Measurements from ENCODE around the gene IRF4.
"Not testable (repeated sequence)": the region's sequence is repeated elsewhere in the genome, so short reads cannot be mapped to it uniquely, and the experiment has no call there.

The IRF4 gene

DNA sequence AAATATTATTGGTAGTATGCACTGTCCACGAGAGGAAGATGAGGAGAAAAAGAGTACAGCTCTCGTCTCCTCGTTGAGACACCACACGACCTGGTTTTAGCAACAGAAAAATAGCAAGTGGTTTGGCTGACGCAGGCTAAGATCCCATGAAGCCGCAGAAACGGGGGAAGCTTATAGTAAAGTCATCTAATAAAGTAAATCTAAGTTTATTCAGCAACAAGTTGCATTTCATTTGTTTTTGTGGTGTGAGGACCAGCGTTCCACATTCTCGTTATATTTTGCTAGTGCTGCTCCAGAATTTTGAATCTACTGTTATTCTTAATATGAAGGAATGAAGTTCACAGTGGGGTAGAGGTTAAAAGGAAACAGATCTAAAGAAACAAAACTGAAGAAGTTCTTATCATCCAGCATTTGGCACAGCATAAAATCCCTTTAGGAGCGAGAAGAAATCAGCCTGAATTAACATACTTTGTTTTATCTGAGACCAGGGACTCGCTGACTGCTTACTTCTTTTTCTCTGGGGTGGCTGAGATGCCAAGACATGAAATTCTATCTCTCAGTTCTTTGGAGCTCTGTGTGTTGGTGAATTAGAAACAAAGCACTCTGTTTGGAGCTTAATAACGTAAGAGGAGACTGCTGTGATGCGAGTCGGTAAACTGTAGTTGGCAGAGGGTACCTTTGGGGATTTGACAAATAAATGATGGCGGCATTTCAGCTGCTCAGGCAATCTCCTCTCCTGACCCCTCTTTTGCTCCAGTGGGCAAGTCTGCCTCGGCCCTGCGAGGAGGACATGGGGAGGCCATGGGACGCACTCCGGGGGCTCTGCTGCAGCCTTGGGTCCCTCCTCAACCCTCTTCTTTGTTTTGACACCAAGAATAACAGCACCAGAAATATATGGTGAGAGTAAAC lies 24.9 kb upstream of the IRF4 start:
- DNase-seq, result no peak

DNA sequence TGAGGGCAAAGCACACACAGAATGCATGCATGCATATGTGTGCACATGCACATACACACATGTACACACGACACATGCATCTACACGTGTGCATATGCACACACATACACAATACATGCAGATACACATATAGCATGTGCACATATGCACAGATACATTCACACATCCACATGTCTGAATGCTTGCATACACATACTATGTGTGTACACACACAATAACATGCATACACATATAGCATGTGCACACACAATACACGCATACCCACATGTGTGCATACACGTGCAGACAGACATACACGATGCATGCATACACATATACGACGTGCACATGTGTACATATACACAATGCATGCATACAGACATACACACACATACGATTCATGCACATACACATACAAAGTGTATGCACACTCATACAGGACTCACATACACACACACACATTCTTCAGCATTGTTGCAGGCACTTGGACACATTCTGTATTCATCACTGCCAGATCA lies 24.2 kb upstream of the IRF4 start:
- no peak for DNase-seq

DNA sequence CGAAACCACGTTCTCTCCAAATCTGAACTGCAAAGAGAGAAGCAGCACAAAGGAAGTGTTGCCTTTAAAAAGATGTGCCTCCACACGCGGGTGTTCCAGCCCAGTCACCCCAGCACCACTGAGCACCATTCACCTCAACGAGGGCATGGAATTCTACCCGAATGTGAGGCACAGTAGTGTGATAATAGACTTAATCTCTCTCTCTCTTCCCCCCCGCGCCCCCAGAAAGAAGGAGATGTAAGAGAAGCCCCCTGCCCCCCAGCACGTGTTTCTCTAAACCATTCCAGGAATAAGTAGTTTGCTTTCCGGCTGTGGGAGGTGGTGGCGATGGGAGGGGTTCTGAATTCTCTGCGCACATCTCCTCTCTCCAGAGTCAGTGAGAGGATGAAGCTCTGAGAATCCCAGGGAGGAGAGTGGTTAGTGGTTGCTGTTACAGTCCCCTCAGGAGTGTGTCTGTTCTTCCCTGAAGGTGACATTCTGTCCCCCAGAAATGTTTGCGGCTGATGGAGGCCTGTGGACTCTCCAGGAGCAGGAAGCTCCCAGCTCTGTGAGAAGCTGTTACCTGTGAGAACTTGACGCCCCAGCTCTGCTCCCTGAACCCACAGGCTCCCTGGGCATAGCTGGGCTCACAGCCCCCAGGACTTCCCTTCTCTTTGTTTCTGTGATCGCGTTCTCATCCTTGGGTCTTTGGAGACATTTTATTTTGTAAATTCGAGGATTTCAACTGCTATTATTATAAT lies 23.5 kb upstream of the IRF4 start:
- no peak for DNase-seq

DNA sequence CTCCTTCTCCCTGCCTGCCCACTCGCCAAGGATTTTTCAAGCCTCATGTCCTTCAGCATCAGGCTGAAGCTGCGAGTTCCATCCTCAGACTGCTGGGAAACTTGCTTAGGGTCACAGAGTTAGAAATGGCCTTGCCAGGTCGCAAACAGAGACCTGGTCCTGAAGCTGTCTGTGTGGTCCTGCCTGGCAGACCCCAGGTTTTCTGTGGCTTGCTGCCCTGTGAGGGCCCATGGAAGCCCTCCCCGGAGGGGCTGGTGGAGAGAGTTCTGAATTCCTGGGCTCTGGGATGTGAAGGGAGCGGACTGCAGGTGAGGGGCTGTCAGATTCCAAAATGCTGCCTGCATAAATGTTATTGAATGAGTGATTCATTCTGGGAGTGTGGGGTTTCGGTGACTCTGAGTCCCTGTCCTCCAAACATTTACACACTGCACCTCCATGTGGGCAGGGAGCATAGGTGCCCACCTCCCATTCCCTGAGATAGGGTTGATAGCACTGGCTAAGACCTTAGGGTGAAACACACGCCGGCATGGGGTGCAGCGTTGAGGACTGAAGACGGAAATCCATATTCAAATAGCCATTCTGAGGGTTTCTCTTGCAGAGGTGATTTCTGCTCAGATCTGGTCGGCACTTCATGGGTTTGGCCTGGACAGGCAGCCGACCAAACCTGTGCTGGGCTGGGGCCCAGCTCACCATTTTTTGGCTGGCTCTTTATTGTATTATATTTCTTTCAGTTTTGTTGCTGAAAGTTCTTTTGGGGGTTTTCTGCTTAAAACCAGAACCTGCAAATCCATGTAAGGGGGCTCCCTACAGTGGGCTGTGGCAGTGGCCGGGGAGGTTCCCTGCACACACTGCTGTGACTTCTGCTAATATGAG lies 21.8 kb upstream of the IRF4 start:
- DNase-seq, result no peak

DNA sequence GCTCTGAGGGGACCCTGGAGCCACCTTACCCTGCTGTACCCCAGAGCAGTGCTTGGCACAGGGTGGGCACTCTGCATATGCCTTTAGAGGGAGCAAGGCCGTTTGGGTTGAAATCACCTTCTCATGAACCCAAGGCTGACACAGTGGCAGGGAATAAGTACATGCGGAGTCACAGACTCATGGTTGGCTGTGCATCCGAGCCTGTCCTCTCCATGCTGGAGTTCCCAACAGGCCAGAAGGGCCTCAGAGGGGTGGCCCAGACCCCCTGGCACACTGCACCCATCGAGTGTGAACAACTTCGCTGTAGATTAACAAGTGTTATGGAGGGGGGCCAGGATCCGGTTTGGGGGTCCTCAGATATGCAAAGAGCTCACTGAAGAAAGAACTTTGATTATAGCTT lies 21.0 kb upstream of the IRF4 start:
- no peak for DNase-seq

DNA sequence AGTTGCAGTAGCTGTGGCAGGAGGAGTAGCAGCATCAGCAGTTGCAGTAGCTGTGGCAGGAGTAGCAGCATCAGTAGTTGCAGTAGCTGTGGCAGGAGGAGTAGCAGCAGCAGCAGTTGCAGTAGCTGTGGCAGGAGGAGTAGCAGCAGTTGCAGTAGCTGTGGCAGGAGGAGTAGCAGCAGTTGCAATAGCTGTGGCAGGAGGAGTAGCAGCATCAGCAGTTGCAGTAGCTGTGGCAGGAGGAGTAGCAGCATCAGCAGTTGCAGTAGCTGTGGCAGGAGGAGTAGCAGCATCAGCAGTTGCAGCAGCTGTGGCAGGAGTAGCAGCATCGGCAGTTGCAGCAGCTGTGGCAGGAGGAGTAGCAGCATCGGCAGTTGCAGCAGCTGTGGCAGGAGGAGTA lies 19.7 kb upstream of the IRF4 start:
- not testable (repeated sequence) for DNase-seq

DNA sequence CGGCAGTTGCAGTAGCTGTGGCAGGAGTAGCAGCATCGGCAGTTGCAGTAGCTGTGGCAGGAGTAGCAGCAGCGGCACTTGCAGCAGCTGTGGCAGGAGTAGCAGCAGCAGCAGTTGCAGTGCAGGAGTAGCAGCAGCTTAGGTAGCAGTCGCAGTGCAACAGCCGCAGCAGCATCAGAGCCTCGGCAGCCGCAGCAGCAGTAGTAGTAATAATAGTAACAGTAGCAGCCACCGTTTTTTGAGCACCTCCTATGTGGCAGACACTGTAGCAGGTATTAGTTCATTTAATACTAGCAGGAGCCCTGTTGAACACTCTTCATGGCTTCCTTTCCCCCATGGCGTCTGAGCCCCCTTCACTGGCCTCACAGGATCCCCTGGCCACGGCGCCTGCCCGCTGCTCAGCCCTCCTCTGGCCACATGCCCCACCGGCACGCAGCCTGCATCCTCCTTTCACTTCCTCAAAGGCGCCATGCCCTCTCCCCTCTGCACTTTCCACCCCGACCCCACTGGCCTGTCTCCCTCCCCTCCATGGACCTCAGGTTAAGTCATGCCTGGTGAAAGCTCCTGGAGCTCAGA lies 19.1 kb upstream of the IRF4 start:
- no peak for DNase-seq

DNA sequence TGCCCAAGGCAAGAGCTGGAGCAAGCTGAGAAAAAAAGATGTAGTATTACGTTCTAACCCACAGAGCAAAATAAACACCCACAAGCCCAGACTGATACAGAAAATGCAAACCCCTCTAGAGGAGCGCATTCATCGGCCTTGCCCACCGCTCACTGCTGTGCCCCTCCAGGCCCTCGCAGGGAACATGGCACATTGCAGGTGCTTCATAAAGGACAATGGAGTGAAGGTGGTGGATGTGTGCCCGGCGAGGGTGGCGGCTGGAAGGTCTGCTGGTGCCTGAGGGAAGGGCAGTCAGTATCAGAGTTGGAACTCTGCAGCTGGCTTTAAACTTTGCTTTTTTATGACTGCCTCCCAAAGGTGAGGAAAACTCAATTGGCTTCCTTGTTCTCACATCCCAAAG lies 18.5 kb upstream of the IRF4 start:
- no peak for DNase-seq

DNA sequence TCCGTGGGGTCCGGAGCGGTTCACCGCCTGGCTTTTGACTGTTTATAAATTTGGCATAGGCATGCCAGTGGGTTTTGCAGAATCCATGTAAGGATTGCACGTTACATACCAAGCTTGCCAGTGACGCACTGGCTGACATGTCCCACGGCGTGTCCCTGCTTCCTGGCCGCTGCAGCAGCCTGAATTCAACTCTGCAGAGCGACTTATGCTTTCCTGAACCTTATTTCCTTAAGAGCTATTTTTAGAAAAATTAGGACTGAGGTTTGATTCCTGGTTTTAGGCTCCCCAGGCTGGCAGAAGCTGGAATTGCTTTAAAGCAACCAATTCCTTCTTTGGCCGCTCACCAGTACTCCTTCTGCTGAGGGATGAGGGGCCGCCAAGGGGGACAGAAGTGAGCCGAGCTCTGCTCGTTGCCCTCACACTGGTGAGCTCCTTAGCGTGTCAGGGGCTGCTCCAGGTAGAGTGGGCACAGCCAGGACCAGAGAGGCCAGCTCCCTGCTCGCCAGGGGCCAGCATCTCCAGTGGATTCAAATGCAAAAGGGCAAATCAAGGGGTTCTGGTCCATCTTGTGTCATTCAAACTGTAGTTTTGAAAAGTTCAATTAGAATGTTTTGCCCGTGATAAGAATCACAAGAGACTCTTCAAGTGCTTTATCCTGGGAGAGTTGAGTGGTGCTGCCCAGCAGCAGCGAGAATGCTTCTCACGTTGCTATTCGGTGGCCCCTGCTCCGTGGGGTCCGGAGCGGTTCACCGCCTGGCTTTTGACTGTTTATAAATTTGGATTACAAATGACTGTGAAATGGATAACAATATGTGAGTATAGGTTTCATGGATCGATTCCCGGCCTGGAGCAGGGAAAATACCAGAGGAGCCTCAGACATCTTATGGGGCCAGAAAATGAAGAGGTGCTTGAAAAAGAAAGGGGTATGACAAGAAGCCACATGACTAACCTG lies 17.5 kb upstream of the IRF4 start:
- DNase-seq, result no peak

DNA sequence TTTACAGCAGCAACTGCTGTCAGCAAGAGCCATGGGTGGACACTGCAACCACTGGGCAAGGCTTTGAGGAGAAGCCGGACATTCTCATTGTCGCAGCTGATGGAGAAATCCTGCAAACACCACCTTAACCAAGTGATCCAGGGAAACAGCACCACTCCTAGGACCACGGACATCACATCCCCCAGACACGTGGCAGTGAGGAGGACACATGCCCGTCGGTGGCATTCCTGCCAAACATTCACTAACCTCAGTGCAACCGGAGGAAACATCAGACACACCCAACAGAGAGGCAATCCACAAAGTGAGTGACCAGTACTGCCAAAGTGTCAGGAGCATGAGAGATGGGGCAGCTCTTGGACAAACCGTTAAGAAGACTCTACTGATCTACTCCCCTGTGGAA lies 16.6 kb upstream of the IRF4 start:
- no peak for DNase-seq

DNA sequence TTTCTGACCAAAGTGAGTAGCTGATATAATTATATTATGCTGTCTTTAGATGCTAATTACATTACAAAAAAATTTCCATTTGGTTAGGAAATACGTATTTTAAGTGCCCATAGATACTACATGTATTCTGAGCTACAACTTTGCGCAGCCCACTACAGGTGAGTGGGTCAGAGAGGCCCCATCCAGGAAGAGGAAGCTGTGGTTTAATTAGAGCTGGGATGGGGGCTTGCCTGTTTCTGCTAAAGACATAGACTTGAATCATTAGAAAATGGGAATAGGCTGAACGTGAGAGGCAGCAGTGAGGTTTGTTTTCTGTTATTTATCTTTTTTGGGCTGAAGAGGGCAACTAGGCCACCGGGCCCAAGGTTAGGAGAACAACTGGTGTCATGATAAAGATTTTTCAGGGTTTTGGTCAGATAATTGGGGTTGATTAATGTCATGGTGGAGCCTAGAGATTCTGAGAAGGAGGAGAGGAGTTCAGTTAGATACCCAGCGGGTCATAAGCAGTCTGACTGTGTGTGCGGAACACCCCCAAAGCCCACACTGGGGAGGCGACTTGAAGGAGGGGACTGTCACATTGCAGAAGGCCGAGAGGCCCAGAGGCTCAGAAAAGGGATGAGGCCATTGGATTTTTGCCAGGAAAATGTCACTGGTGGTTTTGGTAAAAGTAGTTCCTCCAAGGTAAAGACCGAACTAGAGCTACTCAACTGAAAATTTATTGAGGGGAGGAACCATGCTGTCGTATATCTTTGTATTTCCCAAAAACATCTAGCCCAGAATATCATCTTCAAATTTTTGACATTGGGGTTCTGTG lies 14.5 kb upstream of the IRF4 start:
- no peak for DNase-seq

DNA sequence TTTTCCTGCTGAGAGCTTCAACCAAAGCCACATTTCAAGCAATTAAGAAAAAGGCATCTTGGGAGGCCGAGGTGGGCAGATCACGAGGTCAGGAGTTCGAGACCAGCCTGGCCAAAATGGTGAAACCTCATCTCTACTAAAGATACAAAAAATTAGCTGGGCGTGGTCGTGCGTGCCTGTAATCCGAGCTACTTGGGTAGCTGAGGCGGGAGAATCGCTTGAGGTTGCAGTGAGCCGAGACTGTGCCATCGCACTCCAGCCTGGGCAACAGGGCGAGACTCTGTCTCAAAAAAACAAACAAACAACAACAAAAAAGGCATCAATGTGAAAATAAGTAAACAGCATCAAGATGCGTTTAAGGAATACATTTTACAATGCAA lies 13.9 kb upstream of the IRF4 start:
- not testable (repeated sequence) for DNase-seq

DNA sequence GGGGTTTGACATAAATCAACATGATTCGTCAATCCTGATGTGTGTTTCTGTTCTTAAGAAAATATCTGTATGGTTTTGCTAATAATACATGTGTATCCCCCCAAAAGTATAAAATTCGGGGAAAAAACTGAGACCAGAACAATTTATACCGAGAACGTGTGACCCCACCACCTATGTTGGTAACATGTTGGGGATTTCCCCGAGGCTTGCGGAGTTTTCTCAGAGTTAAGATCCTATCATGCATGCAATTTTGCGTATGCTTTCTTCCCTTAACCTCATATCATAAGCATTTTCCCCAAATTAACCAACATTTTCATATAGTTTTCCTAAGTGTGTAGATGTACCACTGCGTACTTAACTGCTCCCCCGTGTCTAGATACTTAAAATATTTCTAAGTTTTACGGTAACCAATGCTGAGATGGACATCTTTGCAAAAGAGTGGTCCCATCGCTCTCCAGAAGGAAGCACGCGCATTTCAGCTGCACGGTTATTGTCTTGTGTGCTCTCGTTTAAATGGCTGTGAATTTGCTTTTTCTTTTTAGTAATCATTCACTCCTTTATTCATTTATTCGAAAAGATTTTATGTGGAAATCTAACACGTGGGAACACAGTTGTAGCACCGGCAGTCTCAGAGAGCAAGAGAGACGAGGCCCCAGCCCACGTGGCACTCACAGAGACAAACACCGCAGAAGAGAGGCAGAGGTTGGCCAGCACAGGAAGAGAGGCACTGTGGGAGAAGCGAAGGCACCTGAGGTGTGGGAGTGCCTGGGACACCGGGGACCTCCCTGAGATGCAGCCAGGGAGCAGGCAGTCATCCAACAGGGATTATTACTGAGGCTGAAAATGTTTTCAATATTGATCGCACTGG lies 13.2 kb upstream of the IRF4 start:
- DNase-seq, result no peak

DNA sequence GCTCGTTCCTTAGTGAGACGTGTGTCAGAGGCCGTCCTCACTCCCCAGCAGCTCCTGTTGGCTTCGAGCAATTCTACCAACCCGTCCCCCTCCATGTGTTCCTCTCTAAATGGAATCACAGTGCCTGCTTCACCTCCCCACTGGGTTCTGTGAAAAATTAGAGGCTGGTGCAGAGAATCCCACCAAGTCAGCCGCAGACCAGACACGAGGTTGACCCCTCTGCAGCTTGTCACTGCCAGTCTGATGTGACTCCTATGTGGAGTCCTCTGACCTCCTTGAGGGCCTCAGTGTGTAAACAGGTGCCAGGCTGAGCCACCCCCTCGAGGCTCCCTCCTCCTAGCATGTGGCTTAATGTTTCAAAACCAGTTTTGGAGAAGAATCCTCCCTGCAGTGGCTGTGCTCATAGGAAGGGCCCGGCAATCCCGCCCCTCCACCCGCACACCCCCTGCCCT lies 12.6 kb upstream of the IRF4 start:
- no peak for DNase-seq

DNA sequence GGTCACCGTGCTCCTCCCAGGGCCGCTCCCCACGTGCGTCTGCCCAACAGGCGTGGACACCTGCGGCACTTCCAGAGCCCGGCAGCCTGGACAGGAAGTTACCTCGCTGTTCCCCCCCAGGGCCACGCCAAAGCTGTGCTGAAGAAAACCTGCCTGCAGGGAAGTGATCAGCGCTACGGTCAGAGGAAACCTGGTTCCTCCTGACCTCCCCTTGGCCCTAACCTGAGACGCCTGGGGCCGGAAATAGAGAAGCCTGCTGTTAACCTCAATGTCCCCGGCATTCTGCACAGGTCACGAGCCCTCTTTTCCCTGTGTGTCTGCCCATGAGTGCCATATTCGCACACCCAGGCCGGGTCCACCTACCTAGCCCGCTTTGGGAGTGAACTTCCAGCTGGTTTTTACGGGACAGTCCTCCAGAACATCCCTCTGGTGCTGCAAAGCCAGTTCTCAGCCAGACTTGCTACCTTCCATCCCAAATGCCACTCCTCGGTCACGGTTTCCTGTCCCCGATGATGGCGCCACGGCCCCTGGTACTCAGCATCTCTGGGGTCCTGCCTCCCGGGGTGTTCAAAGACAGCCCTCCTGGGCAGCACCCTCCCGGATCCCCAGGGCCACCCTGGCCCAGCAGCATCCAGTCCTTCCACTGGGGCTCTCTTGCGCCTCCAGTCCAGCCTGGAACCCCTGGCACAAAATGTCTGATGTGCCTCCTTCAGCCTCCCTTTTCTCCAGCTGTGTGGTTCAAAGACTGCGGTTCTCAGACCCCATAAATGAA lies 12.0 kb upstream of the IRF4 start:
- no peak for DNase-seq

DNA sequence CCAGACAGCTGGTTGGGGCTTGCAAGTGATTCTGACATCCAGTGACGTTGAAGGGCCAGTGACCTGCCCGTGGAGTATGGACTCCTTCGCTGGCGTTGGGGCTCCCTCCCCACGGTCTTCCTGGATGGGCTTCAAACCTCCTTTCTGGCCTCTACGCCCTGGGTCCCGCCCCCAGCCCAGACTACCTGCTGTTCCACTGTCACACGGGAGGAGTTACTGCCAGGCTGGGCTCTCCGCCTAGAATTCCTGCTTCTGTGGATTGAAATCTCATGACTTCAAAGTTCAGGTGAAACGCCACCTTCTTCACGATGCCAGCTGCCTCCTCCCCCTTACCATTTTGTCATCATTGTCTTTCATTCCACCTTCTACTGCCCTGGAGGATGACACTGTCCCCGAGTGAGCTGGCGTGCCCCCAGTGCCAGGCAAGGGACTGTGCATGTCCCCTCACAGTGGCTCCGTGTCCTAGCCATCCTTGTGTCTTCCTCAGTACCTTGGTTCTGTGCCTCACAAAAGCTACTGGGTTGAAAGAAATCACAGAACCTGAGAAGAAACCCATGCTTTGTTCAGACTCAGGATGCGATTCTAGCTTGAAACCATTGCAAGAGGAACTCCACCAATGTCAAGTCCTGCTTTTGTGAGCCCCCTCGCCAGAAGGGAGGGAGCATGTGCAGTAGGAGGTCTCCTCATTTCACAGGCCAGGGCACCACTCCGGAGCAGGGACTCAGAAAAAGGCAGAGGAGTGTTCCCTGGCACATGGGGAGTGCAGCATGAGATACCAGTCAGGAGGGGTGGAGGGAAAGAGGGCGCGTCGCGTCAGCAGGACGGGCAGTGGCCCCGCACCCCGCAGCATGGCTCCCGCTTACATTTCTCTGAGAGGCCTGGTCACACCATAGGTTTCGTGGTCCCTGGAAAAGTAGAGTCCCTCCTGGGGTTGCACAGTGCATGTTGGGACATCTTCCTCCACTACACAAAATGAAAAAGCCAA lies 11.0 kb upstream of the IRF4 start:
- DNase-seq, result no peak

DNA sequence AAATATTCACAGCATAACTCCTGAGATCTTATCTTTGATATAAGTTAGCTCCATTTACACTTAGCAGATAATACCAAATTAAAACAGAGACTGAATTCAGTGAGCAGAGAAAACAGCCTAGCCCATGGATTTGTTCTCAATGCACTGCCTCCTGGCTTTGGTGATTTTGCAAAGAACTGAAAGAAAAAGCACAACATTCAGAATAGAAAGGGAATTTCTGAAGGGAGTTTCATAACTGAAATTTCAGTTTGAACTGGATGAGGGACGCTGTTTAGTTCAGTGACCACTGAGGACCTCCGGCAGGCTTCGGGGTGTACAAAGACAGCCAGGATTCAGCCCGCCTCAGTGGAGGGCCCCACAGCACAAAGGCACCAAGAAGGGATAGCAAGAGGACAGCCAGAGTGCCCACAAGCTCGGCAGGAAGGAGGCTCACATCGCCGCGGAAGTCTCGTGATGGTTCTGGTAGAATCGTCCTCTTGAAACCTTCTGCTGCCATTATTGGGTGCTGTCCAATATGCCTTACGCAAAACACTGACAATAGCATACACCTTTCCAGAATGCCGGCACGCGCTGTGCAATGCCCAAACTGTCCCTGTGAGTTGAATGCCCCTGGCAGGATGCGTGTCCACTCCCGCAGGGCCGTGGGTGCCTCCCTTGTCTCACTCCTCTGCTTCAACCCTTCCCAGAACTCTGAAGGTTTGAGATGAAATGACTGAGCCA lies 9.7 kb upstream of the IRF4 start:
- no peak for DNase-seq
